Mesothelial cell of epicardium (in vitro differentiated cells): ENCODE measurements around the gene EFNB1. TPM values are rescaled to one million over a fixed set of nuclear protein-coding genes. Genes with fewer than 3 reads are reported as not detected.

Experiments used
- DNase-seq, 2 experiments: peaks; one replicate each; pipeline ENCODE4 v3.0.0; 2021; ENCODE audit warnings: low spot score in 2 of 2; ENCODE audit not compliant: unreplicated experiment in 2 of 2
- H3K27ac Mint-ChIP-seq: 2 replicates; pipeline ENCODE4 v1.8.0; 2021; ENCODE audit warnings: mixed read lengths
- H3K27me3 Mint-ChIP-seq: 2 replicates; pipeline ENCODE4 v1.8.0; 2021; ENCODE audit warnings: low read depth, mixed read lengths
- H3K36me3 Mint-ChIP-seq: 2 replicates; pipeline ENCODE4 v1.8.0; 2021; ENCODE audit warnings: mixed read lengths
- H3K4me1 Mint-ChIP-seq: 2 replicates; pipeline ENCODE4 v1.8.0; 2021; ENCODE audit warnings: mixed read lengths
- H3K4me3 Mint-ChIP-seq: 2 replicates; pipeline ENCODE4 v1.8.0; 2021; ENCODE audit warnings: mild to moderate bottlenecking, moderate library complexity, mixed read lengths
- H3K9me3 Mint-ChIP-seq: 2 replicates; pipeline ENCODE4 v1.8.0; 2021; ENCODE audit warnings: mixed read lengths
- CTCF ChIP-seq: fragments of 200-600 bp; sonication (generic); IDR thresholded peaks from one replicate; pipeline ENCODE4 v1.5.0; 2021; ENCODE audit warnings: antibody characterized with exemption; ENCODE audit not compliant: unreplicated experiment
- total RNA-seq: library from RNA; stranded (reverse); gene quantifications from 3 replicates; pipeline ENCODE4 v1.2.1, GENCODE V29; 2021

Gene EFNB1
- total RNA-seq, 1 donor from 2014 or later = 71.6 TPM

GRCh38 chrX:68842351-68842750 lies 13.5 kb downstream of the EFNB1 start:
- H3K27ac Mint-ChIP-seq = no peak overlapping the region
- peaks cover 7% of the 10 kb centered on the region for H3K36me3 Mint-ChIP-seq

GRCh38 chrX:68842781-68843581 lies 14.2 kb downstream of the EFNB1 start:
- DNase-seq = no peak
- no peak for TF ChIP-seq CTCF
- H3K27me3 Mint-ChIP-seq = no peaks in the 10 kb centered on the region
- peaks cover 4% of the 10 kb centered on the region for H3K36me3 Mint-ChIP-seq
- no peak overlapping the region for H3K4me3 Mint-ChIP-seq
- peaks cover 11% of the 10 kb centered on the region for H3K4me1 Mint-ChIP-seq
- no peaks in the 10 kb centered on the region for H3K9me3 Mint-ChIP-seq
- H3K27ac Mint-ChIP-seq = peak overlapping the region; percentile 16

More at GRCh38 chrX:68842351-68842750, 13.5 kb downstream of the EFNB1 start:
- H3K9me3 Mint-ChIP-seq = peaks cover 3% of the 10 kb centered on the region
- no peak for TF ChIP-seq CTCF
- DNase-seq = no peak
- H3K4me3 Mint-ChIP-seq = no peak overlapping the region
- H3K27me3 Mint-ChIP-seq = no peaks in the 10 kb centered on the region
- H3K4me1 Mint-ChIP-seq = peaks cover 14% of the 10 kb centered on the region

GRCh38 chrX:68843992-68844391 lies 15.2 kb downstream of the EFNB1 start:
- Mint-ChIP-seq H3K4me3 (no peak overlapping the region), H3K4me1 (peaks cover 11% of the 10 kb centered on the region), H3K27me3 (no peaks in the 10 kb centered on the region), H3K27ac (no peak overlapping the region), H3K9me3 (no peaks in the 10 kb centered on the region), H3K36me3 (peaks cover 4% of the 10 kb centered on the region)
- no peak for TF ChIP-seq CTCF
- DNase-seq = no peak

GRCh38 chrX:68844581-68844980 lies 15.8 kb downstream of the EFNB1 start:
- Mint-ChIP-seq H3K27ac (no peak overlapping the region), H3K4me1 (peaks cover 11% of the 10 kb centered on the region), H3K9me3 (no peaks in the 10 kb centered on the region), H3K4me3 (no peak overlapping the region), H3K36me3 (no peaks in the 10 kb centered on the region), H3K27me3 (no peaks in the 10 kb centered on the region)
- TF ChIP-seq CTCF = no peak
- DNase-seq = no peak

- DNase-seq = no peak
- H3K27ac Mint-ChIP-seq = peak overlapping the region; percentile 21
- no peaks in the 10 kb centered on the region for H3K27me3 Mint-ChIP-seq
- TF ChIP-seq CTCF = no peak
- H3K4me3 Mint-ChIP-seq = no peak overlapping the region
- no peaks in the 10 kb centered on the region for H3K36me3 Mint-ChIP-seq
- no peaks in the 10 kb centered on the region for H3K9me3 Mint-ChIP-seq
- H3K4me1 Mint-ChIP-seq = peaks cover 15% of the 10 kb centered on the region
These were observed 17.7 kb downstream of the EFNB1 start for GRCh38 chrX:68846536-68846935.
